DMS 273 treated with DMSO at 0.1 percent for 48 hours (cell line): Measurements from ENCODE around the gene NDUFA11.
"Not testable (repeated sequence)": the region's sequence is repeated elsewhere in the genome, so short reads cannot be mapped to it uniquely, and the experiment has no call there.

Experiments used
- DNase-seq: peaks from one replicate; lab custom pipeline; 2025; lab: John Stamatoyannopoulos, UW

The NDUFA11 gene

DNA sequence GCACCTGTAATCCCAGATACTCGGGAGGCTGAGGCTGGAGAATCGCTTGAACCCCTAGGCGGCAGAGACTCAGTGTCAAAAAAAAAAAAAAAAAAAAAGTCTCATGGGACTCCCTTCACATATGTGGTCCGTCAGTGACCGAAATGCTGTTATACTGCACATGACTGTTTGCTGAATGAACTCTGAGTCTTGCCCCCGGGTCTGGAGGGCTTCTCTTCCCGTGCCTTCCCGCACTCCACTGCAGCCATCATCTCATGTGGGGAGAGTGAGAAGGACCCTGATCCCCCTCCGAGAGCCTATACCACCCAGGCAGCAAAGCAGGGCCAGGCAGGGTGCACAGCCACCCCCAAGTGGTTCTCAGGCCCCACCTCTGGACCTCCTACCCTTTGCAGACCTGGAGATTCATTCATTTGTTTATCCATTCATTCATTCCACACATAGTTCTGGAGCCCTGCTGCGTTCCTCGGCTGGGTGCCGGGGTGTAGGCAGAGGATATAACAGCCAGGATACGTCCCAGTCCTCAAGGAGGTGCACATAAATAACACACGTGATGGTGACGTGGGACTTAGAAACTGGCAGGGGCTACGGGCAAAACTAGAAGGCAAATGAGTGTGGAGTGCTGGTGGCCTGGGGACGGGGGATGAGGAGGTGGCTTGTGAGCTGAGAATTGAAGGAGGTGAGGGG is 14.2 kb downstream of the NDUFA11 start:
- DNase-seq = no peak

DNA sequence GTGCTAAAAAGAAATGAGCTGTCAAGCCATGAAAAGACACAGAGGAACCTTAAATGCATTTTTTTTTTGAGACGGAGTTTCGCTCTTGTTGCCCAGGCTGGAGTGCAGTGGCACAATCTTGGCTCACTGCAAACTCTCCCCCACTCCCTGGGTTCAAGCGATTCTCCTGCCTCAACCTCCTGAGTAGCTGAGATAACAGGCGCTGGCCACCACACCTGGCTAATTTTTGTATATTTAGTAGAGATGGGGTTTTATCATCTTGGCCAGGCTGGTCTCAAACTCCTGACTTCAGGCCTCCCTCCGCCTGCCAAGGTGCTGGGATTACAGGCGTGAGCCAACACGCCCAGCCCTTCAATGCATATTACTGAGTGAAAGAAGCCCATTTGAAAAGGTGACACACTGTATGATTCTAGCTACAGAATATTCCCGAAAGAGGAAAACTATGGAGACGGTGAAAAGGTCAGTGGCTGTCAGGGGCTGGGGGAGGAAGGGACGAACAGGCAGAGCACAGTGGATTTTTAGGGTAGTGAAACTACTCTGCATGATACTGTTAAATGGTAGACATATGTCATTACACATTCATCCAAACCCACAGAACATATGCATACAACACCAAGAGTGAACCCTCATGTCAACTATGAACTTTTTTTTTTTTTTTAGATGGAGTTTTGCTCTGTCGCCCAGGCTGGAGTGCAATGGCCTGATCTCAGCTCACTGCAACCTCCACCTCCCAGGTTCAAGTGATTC is 19.4 kb downstream of the NDUFA11 start:
- not testable (repeated sequence) for DNase-seq

- DNase-seq = not testable (repeated sequence)
These were observed 20.3 kb downstream of the NDUFA11 start for GRCh38 chr19:5883157-5883873.

GRCh38 chr19:5882421-5882968 is 21.1 kb downstream of the NDUFA11 start:
- no peak for DNase-seq

GRCh38 chr19:5881543-5882299 is 21.9 kb downstream of the NDUFA11 start:
- no peak for DNase-seq

DNA sequence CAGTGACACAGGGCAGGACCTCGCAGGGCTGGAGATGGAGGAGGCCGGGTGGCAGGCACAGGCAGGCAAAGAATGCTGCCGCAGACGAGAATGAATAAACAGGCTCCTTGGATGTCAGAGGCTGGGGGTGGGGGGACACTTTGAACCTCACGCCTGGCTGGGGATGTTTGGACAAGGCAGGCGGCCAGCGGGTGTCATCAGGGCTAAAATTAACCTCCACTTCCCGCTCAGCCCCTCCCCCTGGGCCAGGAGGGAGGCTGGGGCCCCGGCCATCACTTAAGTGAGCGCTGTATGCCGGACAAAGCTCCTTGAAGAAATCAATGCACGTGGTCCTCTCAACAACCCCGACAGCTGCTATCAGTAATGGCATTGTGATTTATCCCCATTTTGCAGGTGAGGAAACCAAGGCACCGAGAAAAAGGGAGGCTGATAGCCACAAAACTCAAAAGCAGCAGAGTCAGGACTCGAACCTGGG is 22.9 kb downstream of the NDUFA11 start:
- no peak for DNase-seq

GRCh38 chr19:5880196-5880595 is 23.4 kb downstream of the NDUFA11 start:
- DNase-seq = no peak

DNA sequence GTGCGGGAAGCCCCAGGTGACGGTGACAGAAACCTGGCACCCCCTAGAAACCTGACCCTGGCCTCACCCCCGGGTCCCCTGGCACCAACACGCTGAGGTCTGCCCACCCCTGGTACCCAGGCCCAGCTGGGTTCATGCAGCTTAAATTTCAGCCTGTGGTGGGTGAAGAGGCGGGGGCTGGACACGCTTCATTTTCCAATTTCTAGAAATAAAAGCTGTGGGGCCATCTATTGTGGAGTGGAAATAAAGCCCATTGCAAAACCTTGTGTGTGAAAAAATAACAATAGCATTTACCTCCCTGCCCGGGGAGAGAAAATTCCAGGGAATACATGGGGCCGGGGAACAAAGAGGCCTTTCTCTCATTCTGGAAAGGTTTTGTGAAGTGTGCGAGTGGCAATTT is 25.7 kb downstream of the NDUFA11 start:
- no peak for DNase-seq

DNA sequence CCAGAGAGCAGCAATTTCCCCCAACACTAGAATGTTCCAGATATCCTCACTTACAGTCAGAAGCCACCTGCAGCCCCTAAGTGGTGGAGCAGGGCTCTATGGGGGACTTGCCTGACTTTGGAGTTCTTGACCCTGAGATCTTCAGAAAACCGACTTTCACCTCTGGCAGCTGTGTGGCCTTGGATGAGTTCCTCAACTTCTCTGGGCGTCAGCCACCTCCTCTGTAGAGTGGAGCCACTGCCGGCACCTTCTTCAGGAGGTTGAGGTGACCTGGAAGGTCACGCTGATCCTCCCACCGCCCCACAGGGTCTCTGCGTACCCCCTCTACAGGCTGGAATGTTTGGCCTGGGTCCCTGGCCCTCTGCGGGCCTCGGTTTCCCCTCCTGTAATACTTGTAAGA is 26.2 kb downstream of the NDUFA11 start:
- DNase-seq = no peak

DNA sequence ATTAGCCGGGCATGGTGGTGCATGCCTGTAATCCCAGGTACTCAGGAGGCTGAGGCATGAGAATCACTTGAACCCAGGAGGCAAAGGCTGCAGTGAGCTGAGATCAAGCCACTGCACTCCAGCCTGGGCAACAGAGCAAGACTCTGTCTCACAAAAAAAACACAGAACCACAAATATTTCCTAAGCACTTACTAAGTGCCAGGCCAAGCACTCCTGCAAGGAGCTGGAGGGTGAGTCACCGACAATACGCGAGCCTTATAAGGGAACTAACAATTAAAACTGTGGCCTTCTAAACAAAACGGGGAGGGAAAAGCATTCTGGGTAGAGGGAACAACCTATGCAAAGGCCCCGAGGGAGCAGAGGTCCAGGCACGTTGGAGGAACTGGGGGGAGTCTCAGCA is 29.1 kb downstream of the NDUFA11 start:
- DNase-seq = not testable (repeated sequence)

GRCh38 chr19:5873617-5874199 is 29.9 kb downstream of the NDUFA11 start:
- DNase-seq = no peak

DNA sequence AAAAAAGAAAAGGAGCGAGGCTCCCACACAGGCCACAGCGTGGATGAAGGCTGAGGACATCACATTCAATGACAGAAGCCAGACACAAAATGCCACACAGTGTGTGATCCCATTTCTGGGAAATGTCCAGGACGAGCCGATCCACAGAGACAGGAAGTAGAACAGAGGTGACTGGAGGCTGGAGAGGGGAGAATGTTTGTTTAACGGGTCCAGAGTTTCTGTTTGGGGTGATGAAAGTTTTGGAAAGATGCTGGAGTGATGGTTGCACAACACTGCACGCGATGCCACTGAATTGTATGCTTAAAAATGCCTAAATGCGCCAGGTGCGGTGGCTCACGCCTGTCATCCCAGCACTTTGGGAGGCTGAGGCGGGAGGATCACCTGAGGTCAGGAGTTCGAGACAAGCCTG is 32.6 kb downstream of the NDUFA11 start:
- DNase-seq = no peak

- no peak for DNase-seq
These were observed 36.1 kb downstream of the NDUFA11 start for GRCh38 chr19:5867201-5868136.

DNA sequence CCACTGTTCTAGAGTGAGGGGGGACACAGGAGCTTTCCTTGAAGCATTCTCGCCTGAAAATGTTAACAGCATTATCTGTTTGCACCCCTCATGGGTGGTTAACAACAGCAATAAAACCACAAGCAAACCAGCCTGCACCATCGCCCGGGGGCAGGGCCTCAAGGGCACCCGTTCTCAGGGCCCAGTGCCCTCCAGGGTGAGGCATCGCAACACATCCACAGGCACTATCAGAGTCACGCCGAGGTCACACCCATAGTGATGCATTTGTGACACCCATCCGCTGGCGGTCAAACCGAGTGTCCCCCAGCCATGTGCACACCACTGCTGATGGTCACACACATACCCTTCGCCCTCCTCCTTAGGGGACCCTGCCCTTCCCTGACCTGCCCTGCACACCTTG is 37.8 kb downstream of the NDUFA11 start:
- DNase-seq = no peak

- no peak for DNase-seq
These were observed 38.7 kb downstream of the NDUFA11 start for GRCh38 chr19:5864725-5865486.

GRCh38 chr19:5864013-5864720 is 39.4 kb downstream of the NDUFA11 start:
- no peak for DNase-seq

DNA sequence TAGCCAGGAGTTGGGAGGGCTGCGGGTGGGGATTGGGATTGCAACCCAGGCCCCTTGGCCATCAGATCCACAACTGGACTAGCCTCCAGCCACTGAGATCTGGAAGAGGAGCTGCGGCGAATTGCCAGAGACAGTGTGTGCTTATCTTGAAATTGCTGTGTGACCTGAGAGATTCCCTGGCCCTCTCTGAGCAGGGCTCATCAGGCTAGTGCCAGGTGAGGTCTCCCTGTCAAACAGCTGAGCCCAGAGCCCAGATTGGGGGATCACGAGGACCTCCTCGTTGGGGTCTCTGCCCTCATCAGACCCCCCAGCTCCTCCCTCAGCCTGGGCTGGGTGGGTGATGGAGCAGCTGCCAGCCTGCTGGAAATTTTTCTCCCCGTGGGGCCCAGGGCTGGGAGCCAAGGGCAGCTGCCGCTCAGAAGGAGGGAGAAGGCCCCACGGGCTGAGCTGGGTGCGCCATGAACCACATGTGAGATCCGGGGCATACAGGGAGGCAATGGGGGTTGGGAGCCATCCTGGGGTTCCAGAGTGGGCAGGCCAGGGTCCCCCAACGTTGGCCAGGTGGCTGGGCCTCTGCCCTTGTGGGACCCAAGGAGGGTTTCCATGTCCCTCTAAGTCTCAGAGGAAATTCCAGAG is 40.4 kb downstream of the NDUFA11 start:
- no peak for DNase-seq
